MM.1S (cell line): ENCODE measurements around the gene ENOX2.

Experiments used
- EZH2 ChIP-seq: fragments of 300-600 bp; sonication (generic); optimal IDR thresholded peaks from 2 replicates; pipeline ENCODE3; 2017; ENCODE audit warnings: low read depth, mild to moderate bottlenecking, antibody characterized with exemption, low read length, mixed read lengths
- EZH2phosphoT487 ChIP-seq: fragments of 300-600 bp; sonication (generic); IDR thresholded peaks from 2 replicates; pipeline ENCODE4 v1.6.1; 2018; ENCODE audit warnings: antibody characterized with exemption, low read length
- TF ChIP-seq, protein P1 (sequence below): fragments of 300-600 bp; sonication (generic); IDR thresholded peaks from 2 replicates; pipeline ENCODE4 v1.5.1; 2016; ENCODE audit warnings: antibody characterized with exemption, low read length, mixed read lengths

DNA sequence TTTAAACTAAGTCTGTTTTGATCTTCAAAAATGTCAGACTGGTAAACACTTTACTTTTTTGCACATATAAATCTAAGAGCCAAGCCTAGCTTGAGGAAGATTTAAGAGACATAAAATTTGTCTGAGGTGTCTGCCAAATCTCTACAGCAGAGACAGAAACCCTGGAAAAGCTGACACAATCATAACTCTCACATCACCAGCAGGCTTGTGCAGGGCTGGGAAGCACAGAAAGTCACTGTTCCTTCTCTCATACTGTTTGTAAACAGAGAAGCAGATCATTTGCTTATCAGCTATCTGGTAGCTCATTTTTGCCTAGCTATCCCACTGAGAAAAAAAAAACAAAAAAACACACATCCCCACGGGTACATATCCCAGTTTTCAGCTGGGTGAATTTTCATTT lies 7.0 kb downstream of the ENOX2 start:
- TF ChIP-seq, protein P1, sequence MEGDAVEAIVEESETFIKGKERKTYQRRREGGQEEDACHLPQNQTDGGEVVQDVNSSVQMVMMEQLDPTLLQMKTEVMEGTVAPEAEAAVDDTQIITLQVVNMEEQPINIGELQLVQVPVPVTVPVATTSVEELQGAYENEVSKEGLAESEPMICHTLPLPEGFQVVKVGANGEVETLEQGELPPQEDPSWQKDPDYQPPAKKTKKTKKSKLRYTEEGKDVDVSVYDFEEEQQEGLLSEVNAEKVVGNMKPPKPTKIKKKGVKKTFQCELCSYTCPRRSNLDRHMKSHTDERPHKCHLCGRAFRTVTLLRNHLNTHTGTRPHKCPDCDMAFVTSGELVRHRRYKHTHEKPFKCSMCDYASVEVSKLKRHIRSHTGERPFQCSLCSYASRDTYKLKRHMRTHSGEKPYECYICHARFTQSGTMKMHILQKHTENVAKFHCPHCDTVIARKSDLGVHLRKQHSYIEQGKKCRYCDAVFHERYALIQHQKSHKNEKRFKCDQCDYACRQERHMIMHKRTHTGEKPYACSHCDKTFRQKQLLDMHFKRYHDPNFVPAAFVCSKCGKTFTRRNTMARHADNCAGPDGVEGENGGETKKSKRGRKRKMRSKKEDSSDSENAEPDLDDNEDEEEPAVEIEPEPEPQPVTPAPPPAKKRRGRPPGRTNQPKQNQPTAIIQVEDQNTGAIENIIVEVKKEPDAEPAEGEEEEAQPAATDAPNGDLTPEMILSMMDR: no peak
- TF ChIP-seq EZH2 (no peak), EZH2phosphoT487 (no peak)
